GM18909 (cell line): ENCODE results near the gene MYO3B.
"Not testable (repeated sequence)": the region's sequence is repeated elsewhere in the genome, so short reads cannot be mapped to it uniquely, and the experiment has no call there.

Source experiments
- ATAC-seq: cut with Tn5 transposase; IDR thresholded peaks from one replicate; pipeline ENCODE4 v1.9.1; 2021; ENCODE audit warnings: mild to moderate bottlenecking; ENCODE audit not compliant: unreplicated experiment, poor library complexity

Gene MYO3B

DNA sequence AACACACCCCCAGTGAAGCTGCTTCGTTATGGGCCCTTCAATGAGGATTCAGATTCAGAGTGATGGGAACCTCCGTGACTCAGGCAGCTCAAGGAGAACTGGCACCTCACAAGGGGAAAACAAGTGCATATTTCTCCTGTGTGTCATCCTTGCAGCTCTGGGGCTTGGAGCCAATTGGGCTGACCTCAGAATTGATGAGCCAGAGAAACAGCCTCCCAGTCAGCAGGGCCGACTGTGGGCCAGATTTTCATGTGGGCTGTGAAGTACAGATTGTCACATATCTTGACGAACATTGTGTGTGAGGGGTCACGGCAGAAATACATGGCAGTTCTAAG, 347.6 kb downstream of the MYO3B start:
- ATAC-seq: no peak

- no peak for ATAC-seq
Measured at GRCh38 chr2:170530284-170530745, 352.4 kb downstream of the MYO3B start.

GRCh38 chr2:170530803-170531564, 353.0 kb downstream of the MYO3B start:
- ATAC-seq: no peak

GRCh38 chr2:170531876-170532275, 353.9 kb downstream of the MYO3B start:
- no peak for ATAC-seq

DNA sequence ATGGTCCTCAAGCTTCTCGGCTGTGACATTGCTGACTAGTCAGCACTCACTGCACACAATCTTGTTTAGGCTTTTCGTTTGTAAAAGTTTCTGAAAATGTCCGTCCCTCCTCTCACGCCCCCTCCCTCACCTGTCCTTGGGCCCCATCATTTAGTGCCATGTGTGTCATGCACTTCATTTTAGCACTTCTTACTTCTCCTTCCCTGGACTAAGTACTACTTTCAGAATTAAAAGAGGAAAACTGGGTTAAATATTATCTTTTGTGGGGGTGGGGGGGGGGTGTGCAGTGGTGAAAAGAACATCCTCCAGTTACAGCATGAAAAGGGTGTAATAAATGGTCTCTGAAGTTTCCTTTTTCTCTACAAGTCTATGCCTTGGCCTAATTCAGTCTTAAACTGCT, 355.2 kb downstream of the MYO3B start:
- ATAC-seq: no peak

DNA sequence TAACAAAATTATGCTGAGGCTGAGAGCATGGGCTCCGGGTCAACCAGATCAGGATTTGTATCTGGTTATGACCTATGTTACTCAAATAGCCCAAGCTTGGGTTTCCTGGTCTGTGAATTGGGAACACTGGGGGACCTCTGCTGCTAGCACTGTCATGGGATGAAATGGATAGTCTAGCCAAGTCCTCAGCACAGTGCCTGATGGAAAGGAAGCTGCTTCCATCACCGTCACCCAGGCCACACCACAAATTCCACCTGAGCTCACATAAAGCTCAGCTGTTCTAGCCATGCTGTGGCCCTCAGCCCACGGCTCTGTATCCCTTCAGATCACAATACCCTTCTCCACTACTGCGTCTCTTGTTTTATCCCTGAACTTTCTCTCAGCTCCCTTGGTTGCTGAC, 357.6 kb downstream of the MYO3B start:
- no peak for ATAC-seq

DNA sequence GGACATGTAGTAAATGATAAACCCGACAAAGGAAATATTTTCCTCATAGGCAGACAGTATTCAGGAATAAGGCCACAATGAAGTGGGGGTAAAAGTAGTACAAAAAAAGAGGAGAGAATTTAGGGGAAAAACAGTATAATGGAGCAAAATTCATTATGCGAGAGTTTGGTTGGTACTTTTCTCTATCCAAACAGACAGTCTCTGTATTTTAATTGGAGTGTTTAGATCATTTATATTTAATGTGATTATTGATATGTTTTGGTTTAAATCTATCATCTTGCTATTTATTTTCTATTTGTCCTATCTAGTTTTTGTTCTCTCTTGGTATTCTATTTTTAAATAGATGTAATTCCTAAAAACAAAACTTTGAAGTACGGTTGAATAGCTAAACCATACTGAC, 366.9 kb downstream of the MYO3B start:
- no peak for ATAC-seq

DNA sequence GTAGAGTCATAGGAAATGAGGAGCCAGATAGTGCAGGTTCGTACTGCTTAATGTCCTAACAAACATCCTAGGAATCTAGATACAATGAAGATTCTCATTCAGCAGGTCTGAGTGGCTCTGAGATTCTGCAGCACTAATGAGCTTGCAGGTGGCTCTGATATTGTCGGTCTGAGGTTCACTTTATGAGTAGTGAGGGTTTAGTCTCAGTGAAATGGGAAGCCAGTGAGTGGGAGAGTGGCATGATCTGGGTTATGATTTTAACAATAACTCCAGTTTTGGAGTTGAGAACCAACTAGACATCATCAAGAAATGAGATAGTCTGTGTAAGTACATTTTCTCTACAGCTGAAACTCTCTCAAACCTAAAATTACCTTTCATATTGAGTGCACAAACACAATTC, 370.4 kb downstream of the MYO3B start:
- ATAC-seq: no peak

DNA sequence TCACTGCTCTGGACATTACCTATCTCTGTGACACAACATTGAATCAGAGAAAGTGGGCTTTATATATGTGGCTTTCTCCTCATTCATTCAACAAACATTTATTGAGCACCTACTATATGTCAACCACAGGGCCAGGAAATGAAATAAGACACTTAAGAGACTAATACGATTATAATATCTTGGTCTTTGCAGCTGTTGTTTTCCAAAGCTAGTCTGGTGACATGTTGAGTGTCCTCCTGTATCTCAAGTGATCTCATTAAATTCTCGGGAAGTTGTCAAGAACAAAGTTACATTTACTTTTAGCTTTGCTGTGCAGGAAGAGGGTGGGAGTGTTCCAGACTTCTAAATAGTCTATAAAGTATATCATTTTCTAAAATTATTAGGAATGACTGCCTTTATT, 372.6 kb downstream of the MYO3B start:
- ATAC-seq: no peak

DNA sequence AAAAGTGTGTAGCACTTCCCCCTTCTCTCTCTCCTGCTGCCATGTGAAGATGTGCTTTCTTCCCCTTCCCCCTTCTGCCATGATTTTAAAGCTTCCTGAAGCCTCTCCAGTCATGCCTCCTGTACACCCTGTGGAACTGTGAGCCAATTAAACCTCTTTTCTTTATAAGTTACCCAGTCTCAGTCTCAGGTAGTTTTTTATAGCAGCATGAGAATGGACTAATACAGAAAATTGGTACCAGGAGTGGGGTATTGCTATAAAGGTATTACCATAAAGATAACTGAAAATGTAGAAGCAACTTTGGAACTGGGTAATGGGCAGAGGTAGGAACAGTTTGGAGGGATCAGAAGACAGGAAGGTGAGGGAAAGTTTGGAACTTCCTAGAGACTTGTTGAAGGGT, 374.0 kb downstream of the MYO3B start:
- not testable (repeated sequence) for ATAC-seq

GRCh38 chr2:170553748-170554147, 375.8 kb downstream of the MYO3B start:
- no peak for ATAC-seq

- ATAC-seq: no peak
Measured at GRCh38 chr2:170554278-170554955, 376.5 kb downstream of the MYO3B start.

GRCh38 chr2:170562928-170563327, 385.0 kb downstream of the MYO3B start:
- no peak for ATAC-seq

- ATAC-seq: no peak
Measured at GRCh38 chr2:170563401-170563800, 385.5 kb downstream of the MYO3B start.

GRCh38 chr2:170566138-170566537, 388.2 kb downstream of the MYO3B start:
- ATAC-seq: no peak

- ATAC-seq: no peak
Measured at GRCh38 chr2:170567429-170567828, 389.5 kb downstream of the MYO3B start.

GRCh38 chr2:170568511-170568910, 390.6 kb downstream of the MYO3B start:
- no peak for ATAC-seq

GRCh38 chr2:170571612-170572011, 393.7 kb downstream of the MYO3B start:
- no peak for ATAC-seq

GRCh38 chr2:170573671-170574070, 395.7 kb downstream of the MYO3B start:
- no peak for ATAC-seq

DNA sequence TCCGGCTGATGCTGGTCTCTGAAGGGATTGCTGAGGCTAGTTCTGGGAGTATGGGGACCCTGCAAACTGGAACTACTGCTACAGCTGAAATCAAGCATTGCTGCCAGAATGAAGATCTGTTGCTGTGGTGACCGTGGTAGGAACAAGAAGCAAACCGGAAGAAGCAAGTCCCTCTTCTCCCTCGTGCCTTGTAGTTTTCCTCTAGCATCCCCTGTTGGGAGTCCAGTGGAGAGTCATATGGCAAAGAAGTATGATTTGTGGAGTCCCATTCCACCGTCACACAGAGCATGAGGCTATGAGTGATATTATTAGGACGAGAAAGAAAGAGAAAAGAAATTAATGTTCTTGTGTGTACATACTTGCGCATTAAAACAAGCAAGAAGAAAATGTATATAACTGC, 398.3 kb downstream of the MYO3B start:
- ATAC-seq: no peak

- no peak for ATAC-seq
Measured at GRCh38 chr2:170577356-170577755, 399.4 kb downstream of the MYO3B start.

GRCh38 chr2:170578606-170579005, 400.7 kb downstream of the MYO3B start:
- ATAC-seq: no peak
